Fibroblast of gingiva (primary cell): Measurements from ENCODE around the gene HNRNPD.
"Not testable (repeated sequence)": the region's sequence is repeated elsewhere in the genome, so short reads cannot be mapped to it uniquely, and the experiment has no call there.

Experiments
- DNase-seq: peaks from one replicate; pipeline ENCODE4 v3.0.0-alpha.2; 2011; ENCODE audit warnings: low read depth

Gene HNRNPD

GRCh38 chr4:82373816-82374625, at the start of gene HNRNPD:
TSS of gene HNRNPD (minus strand) at chr4:82373991. CDS start at chr4:82373678, 313 bp downstream.
- peak; percentile 100 for DNase-seq

- DNase-seq, result no peak
These were observed 48.8 kb upstream of the HNRNPD start for GRCh38 chr4:82422616-82423015.

GRCh38 chr4:82421796-82422560, 48.2 kb upstream of the HNRNPD start:
- no peak for DNase-seq

GRCh38 chr4:82419451-82419850, 45.7 kb upstream of the HNRNPD start:
- DNase-seq, result no peak

GRCh38 chr4:82415922-82416365, 42.2 kb upstream of the HNRNPD start:
- no peak for DNase-seq

GRCh38 chr4:82415061-82415460, 41.3 kb upstream of the HNRNPD start:
- DNase-seq, result not testable (repeated sequence)

GRCh38 chr4:82403725-82404124, 29.9 kb upstream of the HNRNPD start:
- no peak for DNase-seq

- DNase-seq, result no peak
These were observed 28.5 kb upstream of the HNRNPD start for GRCh38 chr4:82402196-82402775.

- DNase-seq, result no peak
These were observed 27.8 kb upstream of the HNRNPD start for GRCh38 chr4:82401600-82401999.

GRCh38 chr4:82398263-82398662, 24.5 kb upstream of the HNRNPD start:
- no peak for DNase-seq

- DNase-seq, result no peak
These were observed 23.7 kb upstream of the HNRNPD start for GRCh38 chr4:82397527-82397926.

GRCh38 chr4:82394896-82395295, 21.1 kb upstream of the HNRNPD start:
- DNase-seq, result no peak

- DNase-seq, result not testable (repeated sequence)
These were observed 16.3 kb upstream of the HNRNPD start for GRCh38 chr4:82390061-82390460.

- no peak for DNase-seq
These were observed 14.6 kb upstream of the HNRNPD start for GRCh38 chr4:82388405-82388804.

GRCh38 chr4:82386312-82386711, 12.5 kb upstream of the HNRNPD start:
- DNase-seq, result not testable (repeated sequence)

GRCh38 chr4:82382751-82383150, 9.0 kb upstream of the HNRNPD start:
- DNase-seq, result no peak

GRCh38 chr4:82381661-82382296, 8.0 kb upstream of the HNRNPD start:
- no peak for DNase-seq

GRCh38 chr4:82381235-82381634, 7.4 kb upstream of the HNRNPD start:
- no peak for DNase-seq

GRCh38 chr4:82380831-82381230, 7.0 kb upstream of the HNRNPD start:
- no peak for DNase-seq

GRCh38 chr4:82380344-82380743, 6.6 kb upstream of the HNRNPD start:
- no peak for DNase-seq

GRCh38 chr4:82376109-82376508, 2.3 kb upstream of the HNRNPD start:
- DNase-seq, result no peak

GRCh38 chr4:82373486-82373815, 340 bp downstream of the HNRNPD start:
- DNase-seq, result no peak
